ENCODE data around the gene SEMA3F.

DNA sequence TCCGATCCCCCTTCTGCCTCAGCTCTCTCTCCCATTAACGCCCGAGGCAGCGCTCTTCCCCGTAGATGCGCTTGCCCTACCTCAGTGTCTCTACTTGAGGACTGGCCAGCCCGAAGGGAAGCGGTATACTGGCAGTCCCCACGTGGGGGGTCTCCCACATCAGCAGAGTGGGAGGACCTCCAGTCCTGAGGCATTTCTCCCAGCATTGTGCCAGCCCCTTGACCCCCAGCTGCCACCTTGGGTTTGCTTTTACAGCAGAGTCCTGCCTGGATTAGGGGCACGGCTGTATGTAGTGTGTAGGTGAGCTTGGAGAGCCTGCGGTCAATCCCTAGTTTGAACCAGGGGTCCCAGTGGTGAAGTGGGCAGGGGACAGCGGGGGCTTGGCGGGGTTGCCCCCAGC is 767 bp downstream of the SEMA3F start:
- TF ChIP-seq, protein P1, sequence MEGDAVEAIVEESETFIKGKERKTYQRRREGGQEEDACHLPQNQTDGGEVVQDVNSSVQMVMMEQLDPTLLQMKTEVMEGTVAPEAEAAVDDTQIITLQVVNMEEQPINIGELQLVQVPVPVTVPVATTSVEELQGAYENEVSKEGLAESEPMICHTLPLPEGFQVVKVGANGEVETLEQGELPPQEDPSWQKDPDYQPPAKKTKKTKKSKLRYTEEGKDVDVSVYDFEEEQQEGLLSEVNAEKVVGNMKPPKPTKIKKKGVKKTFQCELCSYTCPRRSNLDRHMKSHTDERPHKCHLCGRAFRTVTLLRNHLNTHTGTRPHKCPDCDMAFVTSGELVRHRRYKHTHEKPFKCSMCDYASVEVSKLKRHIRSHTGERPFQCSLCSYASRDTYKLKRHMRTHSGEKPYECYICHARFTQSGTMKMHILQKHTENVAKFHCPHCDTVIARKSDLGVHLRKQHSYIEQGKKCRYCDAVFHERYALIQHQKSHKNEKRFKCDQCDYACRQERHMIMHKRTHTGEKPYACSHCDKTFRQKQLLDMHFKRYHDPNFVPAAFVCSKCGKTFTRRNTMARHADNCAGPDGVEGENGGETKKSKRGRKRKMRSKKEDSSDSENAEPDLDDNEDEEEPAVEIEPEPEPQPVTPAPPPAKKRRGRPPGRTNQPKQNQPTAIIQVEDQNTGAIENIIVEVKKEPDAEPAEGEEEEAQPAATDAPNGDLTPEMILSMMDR (IDR thresholded peaks at IDR 0.05; ENCODE audit: poor library complexity): no peak
- TF ChIP-seq EZH2phosphoT487 (IDR thresholded peaks at IDR 0.05; ENCODE audit: low read depth, severe bottlenecking, unreplicated experiment) (no peak), EZH2 (IDR thresholded peaks at IDR 0.05; ENCODE audit: borderline replicate concordance) (peak; percentile 54)
